GM18520 (cell line): ENCODE results near the gene MISP.

Experiments
- ATAC-seq: cut with Tn5 transposase; IDR thresholded peaks from one replicate; pipeline ENCODE4 v1.9.1; 2021; ENCODE audit not compliant: unreplicated experiment

The MISP gene

GRCh38 chr19:795691-796581 is 45.0 kb downstream of the MISP start:
- ATAC-seq: no peak

- peak; percentile 78 for ATAC-seq
These were observed 46.0 kb downstream of the MISP start, which contains the start of gene PTBP1 for GRCh38 chr19:796692-797527. Gene PTBP1, plus strand, starts transcription at chr19:797452. Its CDS starts 46 bp downstream, at chr19:797498.

- ATAC-seq: peak; percentile 29
These were observed 46.9 kb downstream of the MISP start for GRCh38 chr19:797528-798414.

- ATAC-seq: no peak
These were observed 47.6 kb downstream of the MISP start for GRCh38 chr19:798415-799075.

GRCh38 chr19:799076-799881 is 48.4 kb downstream of the MISP start:
- no peak for ATAC-seq

- no peak for ATAC-seq
These were observed 49.6 kb downstream of the MISP start for GRCh38 chr19:800360-801029.

- no peak for ATAC-seq
These were observed 50.3 kb downstream of the MISP start for GRCh38 chr19:801030-801860.

- ATAC-seq: no peak
These were observed 51.1 kb downstream of the MISP start for GRCh38 chr19:801861-802497.

- no peak for ATAC-seq
These were observed 51.7 kb downstream of the MISP start for GRCh38 chr19:802498-803098.

GRCh38 chr19:803099-803561 is 52.2 kb downstream of the MISP start:
- ATAC-seq: no peak

GRCh38 chr19:803686-804418 is 52.9 kb downstream of the MISP start:
- ATAC-seq: no peak

- ATAC-seq: no peak
These were observed 53.7 kb downstream of the MISP start for GRCh38 chr19:804419-805165.

- ATAC-seq: no peak
These were observed 54.2 kb downstream of the MISP start for GRCh38 chr19:805166-805551.

GRCh38 chr19:805600-806550 is 55.0 kb downstream of the MISP start:
- ATAC-seq: no peak
